Measurements from ENCODE around the gene SEC22C. TPM values are rescaled to one million over a fixed set of nuclear protein-coding genes. Genes with fewer than 3 reads are reported as not detected.

SEC22C gene
- total and polyA plus RNA-seq, 11 donors: 17.4 to 40.5 (median 28.9) TPM

DNA sequence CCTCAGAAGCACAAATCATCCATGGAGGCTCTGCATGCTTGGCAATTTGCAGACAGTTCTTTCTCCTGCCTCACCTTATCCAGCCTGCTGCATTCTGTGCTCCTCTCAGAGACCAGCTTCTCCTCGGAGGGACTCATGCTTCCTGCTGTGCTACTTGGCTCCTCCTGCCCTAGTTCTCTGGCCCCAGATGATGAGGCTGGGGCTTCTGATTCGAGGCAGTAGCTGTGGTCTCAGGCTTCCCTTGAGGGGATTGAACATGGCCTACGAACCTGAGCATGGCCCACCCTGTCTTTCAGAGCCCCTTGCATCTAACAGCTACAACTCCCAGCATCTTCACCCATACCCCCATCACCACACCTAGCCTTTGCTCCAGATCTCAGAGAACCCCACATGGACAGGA is 72.7 kb downstream of the SEC22C start:
- Histone ChIP-seq H3K4me3 (no peak overlapping the region), H3K9me3 (no peaks in the 10 kb centered on the region), H3K4me1 (peaks cover 0 to 43% (median 10%) of the 10 kb centered on the region in 12 donors), H3K27ac (no peak overlapping the region), H3K36me3 (no peaks in the 10 kb centered on the region), H3K27me3 (no peaks in the 10 kb centered on the region)
- WGBS, 4 donors: 61 to 80% (median 69%) methylated on average over 3 of the region's 3 CpGs
- ATAC-seq: no peak
- no peak for TF ChIP-seq POLR2A (IDR thresholded peaks at IDR 0.05)
- TF ChIP-seq, protein P1, sequence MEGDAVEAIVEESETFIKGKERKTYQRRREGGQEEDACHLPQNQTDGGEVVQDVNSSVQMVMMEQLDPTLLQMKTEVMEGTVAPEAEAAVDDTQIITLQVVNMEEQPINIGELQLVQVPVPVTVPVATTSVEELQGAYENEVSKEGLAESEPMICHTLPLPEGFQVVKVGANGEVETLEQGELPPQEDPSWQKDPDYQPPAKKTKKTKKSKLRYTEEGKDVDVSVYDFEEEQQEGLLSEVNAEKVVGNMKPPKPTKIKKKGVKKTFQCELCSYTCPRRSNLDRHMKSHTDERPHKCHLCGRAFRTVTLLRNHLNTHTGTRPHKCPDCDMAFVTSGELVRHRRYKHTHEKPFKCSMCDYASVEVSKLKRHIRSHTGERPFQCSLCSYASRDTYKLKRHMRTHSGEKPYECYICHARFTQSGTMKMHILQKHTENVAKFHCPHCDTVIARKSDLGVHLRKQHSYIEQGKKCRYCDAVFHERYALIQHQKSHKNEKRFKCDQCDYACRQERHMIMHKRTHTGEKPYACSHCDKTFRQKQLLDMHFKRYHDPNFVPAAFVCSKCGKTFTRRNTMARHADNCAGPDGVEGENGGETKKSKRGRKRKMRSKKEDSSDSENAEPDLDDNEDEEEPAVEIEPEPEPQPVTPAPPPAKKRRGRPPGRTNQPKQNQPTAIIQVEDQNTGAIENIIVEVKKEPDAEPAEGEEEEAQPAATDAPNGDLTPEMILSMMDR (IDR thresholded peaks at IDR 0.05): no peak
- intact Hi-C loops (cut with DNase I): loop anchor here in 1 of 10 donors (10.0 kb wide), 1 partner anchor 246 kb away; no protein-coding TSS in a partner anchor
- DNase-seq: no peak

- DNase-seq (no peak), ATAC-seq (no peak)
- intact Hi-C loops (cut with DNase I): loop anchor here in 1 of 10 donors (10.0 kb wide), 1 partner anchor 246 kb away; no protein-coding TSS in a partner anchor
- TF ChIP-seq POLR2A (IDR thresholded peaks at IDR 0.05): no peak
- TF ChIP-seq, protein P1 (IDR thresholded peaks at IDR 0.05): no peak
- Histone ChIP-seq H3K9me3 (no peaks in the 10 kb centered on the region), H3K27ac (no peak overlapping the region), H3K4me1 (peaks cover 0 to 37% (median 10%) of the 10 kb centered on the region in 12 donors), H3K27me3 (no peaks in the 10 kb centered on the region), H3K36me3 (no peaks in the 10 kb centered on the region), H3K4me3 (no peak overlapping the region)
- WGBS, 4 donors: 65 to 83% (median 75%) methylated on average over 4 of the region's 4 CpGs
Observed at GRCh38 chr3:42508562-42508961, 73.2 kb downstream of the SEC22C start.

GRCh38 chr3:42507761-42508335 is 73.9 kb downstream of the SEC22C start:
- Histone ChIP-seq H3K27ac (no peak overlapping the region), H3K9me3 (no peaks in the 10 kb centered on the region), H3K36me3 (no peaks in the 10 kb centered on the region), H3K4me1 (peaks cover 0 to 36% (median 10%) of the 10 kb centered on the region in 12 donors), H3K27me3 (peaks cover 0 to 2% (median 0%) of the 10 kb centered on the region in 9 donors), H3K4me3 (no peak overlapping the region)
- DNase-seq (peak in 1 of 5 donors; percentile 13), ATAC-seq (no peak)
- no peak for TF ChIP-seq POLR2A (IDR thresholded peaks at IDR 0.05)
- TF ChIP-seq, protein P1 (IDR thresholded peaks at IDR 0.05): no peak
- intact Hi-C loops (cut with DNase I): loop anchor here in 1 of 10 donors (10.0 kb wide), 1 partner anchor 247 kb away; no protein-coding TSS in a partner anchor
- WGBS, 4 donors: 69 to 79% (median 71%) methylated on average over 6 of the region's 6 CpGs

- Histone ChIP-seq H3K4me3 (no peak overlapping the region), H3K27me3 (peaks cover 0 to 6% (median 2%) of the 10 kb centered on the region in 9 donors), H3K36me3 (no peaks in the 10 kb centered on the region), H3K4me1 (peaks cover 0 to 40% (median 11%) of the 10 kb centered on the region in 12 donors), H3K9me3 (no peaks in the 10 kb centered on the region), H3K27ac (no peak overlapping the region)
- TF ChIP-seq POLR2A (IDR thresholded peaks at IDR 0.05): no peak
- TF ChIP-seq, protein P1 (IDR thresholded peaks at IDR 0.05): no peak
- WGBS, 4 donors: 17 to 32% (median 23%) methylated on average over 7 of the region's 7 CpGs
- intact Hi-C loops (cut with DNase I): loop anchor here in 1 of 10 donors (10.0 kb wide), 1 partner anchor 248 kb away; no protein-coding TSS in a partner anchor
- DNase-seq: peak in 1 of 5 donors; percentile 12
- no peak for ATAC-seq
Observed at GRCh38 chr3:42507252-42507651, 74.5 kb downstream of the SEC22C start.

All from heart left ventricle (tissue), 16 donors.